CD4-positive, alpha-beta memory T cell (primary cell): ENCODE data around the gene APC2. TPM values are rescaled to one million over a fixed set of nuclear protein-coding genes. Genes with fewer than 3 reads are reported as not detected.

Experiments used
- CTCF ChIA-PET: fragments of 350-600 bp; sonication (Branson Sonifier 250); formaldehyde crosslinking; loops from one replicate; lab custom pipeline; 2021; ENCODE audit warnings: inconsistent platforms; ENCODE audit not compliant: partially characterized antibody; lab: Charles Lee
- POLR2A ChIA-PET: fragments of 350-600 bp; sonication (Branson Sonifier 250); formaldehyde crosslinking; loops from one replicate; lab custom pipeline; 2021; ENCODE audit not compliant: partially characterized antibody; lab: Charles Lee
- DNase-seq, 5 donors: peaks; one replicate each; pipeline versions ENCODE4 v3.0.0 to v3.0.0-alpha.2; 2020 to 2022; ENCODE audit warnings: mixed read lengths in 1 of 5
- H3K27ac ChIP-seq: one replicate; pipeline ENCODE4 v1.7.0; 2013; ENCODE audit warnings: low read depth, low read length
- H3K27me3 ChIP-seq: 2 replicates; pipeline ENCODE4 v1.7.0; 2013; ENCODE audit warnings: mild to moderate bottlenecking, low read length, moderate library complexity; ENCODE audit not compliant: insufficient read depth
- H3K36me3 ChIP-seq: 2 replicates; pipeline ENCODE4 v1.7.0; 2013; ENCODE audit warnings: mild to moderate bottlenecking, low read length, moderate library complexity; ENCODE audit not compliant: insufficient read depth
- H3K4me1 ChIP-seq: 2 replicates; pipeline ENCODE4 v1.7.0; 2013; ENCODE audit warnings: mild to moderate bottlenecking, low read length, moderate library complexity; ENCODE audit not compliant: insufficient read depth
- H3K4me3 ChIP-seq, 2 donors: one replicate each; pipeline ENCODE4 v1.7.0; 2013; ENCODE audit warnings: low read length in 2 of 2, mild to moderate bottlenecking in 1 of 2
- H3K9me3 ChIP-seq, 2 donors: one replicate each; pipeline ENCODE4 v1.7.0; 2013; ENCODE audit warnings: low read length in 2 of 2, control low read depth in 1 of 2; ENCODE audit not compliant: control insufficient read depth in 1 of 2
- H3K27ac Mint-ChIP-seq, 7 donors: one replicate each; pipeline ENCODE4 v1.8.0; 2020 to 2021; ENCODE audit warnings: mixed read lengths in 7 of 7, mild to moderate bottlenecking in 6 of 7, inconsistent platforms in 3 of 7, moderate library complexity in 3 of 7
- H3K27me3 Mint-ChIP-seq, 2 donors: one replicate each; pipeline ENCODE4 v1.8.0; 2020 to 2021; ENCODE audit warnings: mixed read lengths in 2 of 2
- H3K36me3 Mint-ChIP-seq, 2 donors: one replicate each; pipeline ENCODE4 v1.8.0; 2020 to 2021; ENCODE audit warnings: mixed read lengths in 2 of 2, inconsistent platforms in 1 of 2, mild to moderate bottlenecking in 1 of 2
- H3K4me1 Mint-ChIP-seq, 4 donors: one replicate each; pipeline ENCODE4 v1.8.0; 2020 to 2021; ENCODE audit warnings: mixed read lengths in 4 of 4, mild to moderate bottlenecking in 1 of 4
- H3K4me3 Mint-ChIP-seq, 8 donors: one replicate each; pipeline ENCODE4 v1.8.0; 2020 to 2021; ENCODE audit warnings: mixed read lengths in 8 of 8, mild to moderate bottlenecking in 7 of 8, moderate library complexity in 6 of 8, inconsistent platforms in 3 of 8
- H3K9me3 Mint-ChIP-seq, 8 donors: one replicate each; pipeline ENCODE4 v1.8.0; 2020 to 2021; ENCODE audit warnings: mixed read lengths in 8 of 8, mild to moderate bottlenecking in 5 of 8, inconsistent platforms in 3 of 8, moderate library complexity in 1 of 8
- intact Hi-C: fragments of 100-400 bp; cut with micrococcal nuclease; formaldehyde crosslinking; loops from one replicate; pipeline ENCODE4 v1.15.1; 2023
- polyA plus RNA-seq, 2 donors: library from polyadenylated mRNA; unstranded; fragments of 300-500 nt; fragmentation: Illumina TruSeq; gene quantifications; one replicate each; pipeline ENCODE4 v1.2.3, GENCODE V29; 2021
- total RNA-seq, 2 experiments: library from RNA; stranded (reverse); gene quantifications; one replicate each; pipeline ENCODE4 v1.2.3, GENCODE V29; 2021

The APC2 gene
- total and polyA plus RNA-seq, 4 experiments from 2014 or later: not detected

GRCh38 chr19:1447944-1448343 lies 2.0 kb upstream of the APC2 start:
- peak overlapping the region in 2 of 8 donors; percentile 21 to 64 for H3K4me3 Mint-ChIP-seq
- H3K9me3 Mint-ChIP-seq: peaks cover 0 to 3% (median 0%) of the 10 kb centered on the region in 8 donors
- Histone ChIP-seq H3K27me3 (peaks cover 40% of the 10 kb centered on the region), H3K36me3 (no peaks in the 10 kb centered on the region), H3K4me1 (peaks cover 36% of the 10 kb centered on the region), H3K4me3 (no peak overlapping the region), H3K27ac (no peak overlapping the region), H3K9me3 (no peaks in the 10 kb centered on the region)
- intact Hi-C loops: no loop called here
- no peaks in the 10 kb centered on the region for H3K36me3 Mint-ChIP-seq
- peaks cover 8 to 34% (median 15%) of the 10 kb centered on the region in 4 donors for H3K4me1 Mint-ChIP-seq
- peaks cover 26 to 33% of the 10 kb centered on the region in 2 donors for H3K27me3 Mint-ChIP-seq
- H3K27ac Mint-ChIP-seq: peak overlapping the region in 2 of 7 donors; percentile 68 to 70
- CTCF ChIA-PET: no interaction called here
- POLR2A ChIA-PET: interaction anchor here (1.7 kb wide), 1 partner anchor 8 kb away, joined by 5 read pairs; no protein-coding TSS in a partner anchor
- no peak for DNase-seq

- H3K4me3 ChIP-seq: no peak overlapping the region
- intact Hi-C loops: no loop called here
- Mint-ChIP-seq H3K27ac (peak overlapping the region in 3 of 7 donors; percentile 17 to 65 (median 39)), H3K4me3 (peak overlapping the region in 5 of 8 donors; percentile 25 to 68 (median 47)), H3K4me1 (peaks cover 8 to 32% (median 19%) of the 10 kb centered on the region in 4 donors), H3K27me3 (peaks cover 34 to 49% of the 10 kb centered on the region in 2 donors), H3K36me3 (no peaks in the 10 kb centered on the region), H3K9me3 (peaks cover 0 to 3% (median 0%) of the 10 kb centered on the region in 8 donors)
- CTCF ChIA-PET: no interaction called here
- DNase-seq: no peak
- peaks cover 40% of the 10 kb centered on the region for H3K27me3 ChIP-seq
- H3K27ac ChIP-seq: no peak overlapping the region
- no peaks in the 10 kb centered on the region for H3K36me3 ChIP-seq
- H3K9me3 ChIP-seq: no peaks in the 10 kb centered on the region
- POLR2A ChIA-PET: no interaction called here
- peaks cover 32% of the 10 kb centered on the region for H3K4me1 ChIP-seq
Measured at GRCh38 chr19:1450735-1451731, 1.1 kb downstream of the APC2 start.

DNA sequence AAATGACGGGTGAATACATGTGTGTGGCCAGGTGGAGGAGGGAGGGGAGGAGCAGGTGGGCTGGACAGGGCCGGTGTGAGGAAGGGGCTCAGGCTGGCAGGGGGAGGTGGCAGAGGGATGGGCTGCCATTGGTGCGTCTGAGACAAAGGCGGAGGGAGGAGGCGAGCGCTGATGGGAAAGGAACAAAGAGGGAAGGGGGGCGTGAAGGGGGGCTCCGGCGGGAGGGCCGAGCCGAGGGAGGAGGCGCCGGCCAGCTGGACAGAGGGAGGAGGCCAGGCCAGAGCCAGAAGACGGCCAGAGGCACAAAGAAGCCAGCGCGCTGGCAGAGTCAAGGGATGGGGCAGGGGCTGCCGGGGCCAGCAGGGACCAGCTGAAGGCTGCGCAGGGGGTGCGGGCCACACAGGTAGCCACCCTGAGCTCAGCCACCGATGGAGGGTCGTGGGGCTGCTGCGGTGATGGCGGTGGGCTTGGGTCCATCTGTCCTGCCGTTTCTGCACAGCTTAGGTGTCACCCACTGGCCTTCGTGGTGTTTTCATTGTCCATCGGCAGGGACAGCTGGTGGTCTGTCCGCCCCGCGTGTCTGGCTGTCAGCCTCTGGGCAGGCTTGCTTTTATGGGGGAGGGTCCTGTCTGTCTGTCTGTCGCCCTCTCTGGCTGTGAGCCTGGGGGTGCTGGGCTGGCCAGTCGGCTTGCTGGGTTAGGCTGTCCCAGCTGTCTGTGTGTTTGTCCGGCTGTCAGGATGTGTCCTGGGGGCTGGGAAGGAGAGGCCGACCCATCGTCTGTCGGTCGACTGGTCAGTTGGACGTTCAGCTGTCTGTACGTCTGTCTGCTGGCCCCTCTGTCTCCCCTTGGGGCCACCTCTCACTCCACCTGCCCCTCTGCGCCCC lies 2.2 kb downstream of the APC2 start:
- Histone ChIP-seq H3K4me3 (no peak overlapping the region), H3K9me3 (no peaks in the 10 kb centered on the region), H3K36me3 (no peaks in the 10 kb centered on the region), H3K4me1 (peaks cover 30% of the 10 kb centered on the region), H3K27me3 (peaks cover 37% of the 10 kb centered on the region), H3K27ac (no peak overlapping the region)
- no peak overlapping the region for H3K4me3 Mint-ChIP-seq
- ChIA-PET POLR2A (interaction anchor here (0.6 kb wide), 1 partner anchor 9 kb away, joined by 3 read pairs; no protein-coding TSS in a partner anchor), CTCF (interaction anchor here (1.5 kb wide), 1 partner anchor 14 kb away, joined by 3 read pairs; no protein-coding TSS in a partner anchor)
- H3K36me3 Mint-ChIP-seq: no peaks in the 10 kb centered on the region
- peaks cover 0 to 2% (median 0%) of the 10 kb centered on the region in 8 donors for H3K9me3 Mint-ChIP-seq
- H3K4me1 Mint-ChIP-seq: peaks cover 8 to 32% (median 19%) of the 10 kb centered on the region in 4 donors
- peaks cover 33 to 49% of the 10 kb centered on the region in 2 donors for H3K27me3 Mint-ChIP-seq
- intact Hi-C loops: no loop called here
- no peak for DNase-seq
- H3K27ac Mint-ChIP-seq: no peak overlapping the region

GRCh38 chr19:1452802-1453524 lies 3.0 kb downstream of the APC2 start:
- DNase-seq: no peak
- no peak overlapping the region for H3K27ac Mint-ChIP-seq
- no peak overlapping the region for H3K27ac ChIP-seq
- ChIA-PET POLR2A (interaction anchor here (0.6 to 0.9 kb wide), 2 partner anchors 10 to 38 kb away, joined by 3 read pairs; partner anchors contain the start of gene REEP6), CTCF (interaction anchor here (1.5 kb wide), 1 partner anchor 13 kb away, joined by 3 read pairs; no protein-coding TSS in a partner anchor)
- peaks cover 30% of the 10 kb centered on the region for H3K4me1 ChIP-seq
- no peaks in the 10 kb centered on the region for H3K9me3 ChIP-seq
- no peaks in the 10 kb centered on the region for H3K36me3 ChIP-seq
- intact Hi-C loops: no loop called here
- H3K27me3 ChIP-seq: peaks cover 29% of the 10 kb centered on the region
- peaks cover 25 to 43% of the 10 kb centered on the region in 2 donors for H3K27me3 Mint-ChIP-seq
- H3K4me1 Mint-ChIP-seq: peaks cover 8 to 27% (median 19%) of the 10 kb centered on the region in 4 donors
- H3K4me3 Mint-ChIP-seq: no peak overlapping the region
- peaks cover 0 to 2% (median 0%) of the 10 kb centered on the region in 8 donors for H3K9me3 Mint-ChIP-seq
- no peaks in the 10 kb centered on the region for H3K36me3 Mint-ChIP-seq
- H3K4me3 ChIP-seq: no peak overlapping the region

GRCh38 chr19:1453525-1454364 lies 3.8 kb downstream of the APC2 start:
- intact Hi-C loops: no loop called here
- Mint-ChIP-seq H3K4me3 (no peak overlapping the region), H3K4me1 (peaks cover 8 to 26% (median 19%) of the 10 kb centered on the region in 4 donors), H3K27me3 (peaks cover 25 to 41% of the 10 kb centered on the region in 2 donors), H3K27ac (no peak overlapping the region), H3K36me3 (no peaks in the 10 kb centered on the region), H3K9me3 (peaks cover 0 to 2% (median 0%) of the 10 kb centered on the region in 8 donors)
- CTCF ChIA-PET: interaction anchor here (1.2 to 1.5 kb wide), 3 partner anchors 9 to 22 kb away, joined by 3 read pairs; no protein-coding TSS in a partner anchor
- H3K27me3 ChIP-seq: peaks cover 26% of the 10 kb centered on the region
- POLR2A ChIA-PET: interaction anchor here (0.9 to 3.7 kb wide), 2 partner anchors 10 to 37 kb away, joined by 3 to 20 read pairs; partner anchors contain the start of gene REEP6
- H3K4me1 ChIP-seq: peaks cover 30% of the 10 kb centered on the region
- no peak overlapping the region for H3K4me3 ChIP-seq
- no peak overlapping the region for H3K27ac ChIP-seq
- no peaks in the 10 kb centered on the region for H3K9me3 ChIP-seq
- DNase-seq: no peak
- H3K36me3 ChIP-seq: no peaks in the 10 kb centered on the region
